ENCODE data around the gene SNX22.

Gene SNX22

DNA sequence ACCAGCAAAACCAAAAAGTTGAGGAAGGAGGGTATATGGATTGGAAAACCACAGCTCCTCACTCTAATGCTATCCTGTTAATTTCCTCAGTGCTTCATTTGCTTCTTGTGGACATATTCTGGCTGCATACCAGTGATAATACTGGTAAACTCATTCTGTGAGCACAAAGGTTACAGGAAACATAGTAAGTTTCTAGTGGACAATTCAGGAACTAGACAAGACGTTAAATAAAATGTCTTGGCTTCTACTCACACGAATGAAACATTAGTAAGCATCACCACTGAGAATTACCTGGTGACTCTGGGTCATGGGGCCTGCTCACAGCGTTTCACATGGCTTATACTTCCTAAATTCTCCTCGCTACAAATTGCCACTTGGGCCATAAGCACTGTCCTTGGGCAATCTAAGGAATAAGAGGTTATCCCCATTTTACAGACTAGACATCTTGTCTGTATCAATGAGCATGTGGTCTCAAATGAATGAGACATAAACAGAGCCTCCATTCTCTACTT, 31.4 kb downstream of the SNX22 start:
- H3K27ac ChIP-seq: no peak overlapping the region
- TF ChIP-seq, protein P1, sequence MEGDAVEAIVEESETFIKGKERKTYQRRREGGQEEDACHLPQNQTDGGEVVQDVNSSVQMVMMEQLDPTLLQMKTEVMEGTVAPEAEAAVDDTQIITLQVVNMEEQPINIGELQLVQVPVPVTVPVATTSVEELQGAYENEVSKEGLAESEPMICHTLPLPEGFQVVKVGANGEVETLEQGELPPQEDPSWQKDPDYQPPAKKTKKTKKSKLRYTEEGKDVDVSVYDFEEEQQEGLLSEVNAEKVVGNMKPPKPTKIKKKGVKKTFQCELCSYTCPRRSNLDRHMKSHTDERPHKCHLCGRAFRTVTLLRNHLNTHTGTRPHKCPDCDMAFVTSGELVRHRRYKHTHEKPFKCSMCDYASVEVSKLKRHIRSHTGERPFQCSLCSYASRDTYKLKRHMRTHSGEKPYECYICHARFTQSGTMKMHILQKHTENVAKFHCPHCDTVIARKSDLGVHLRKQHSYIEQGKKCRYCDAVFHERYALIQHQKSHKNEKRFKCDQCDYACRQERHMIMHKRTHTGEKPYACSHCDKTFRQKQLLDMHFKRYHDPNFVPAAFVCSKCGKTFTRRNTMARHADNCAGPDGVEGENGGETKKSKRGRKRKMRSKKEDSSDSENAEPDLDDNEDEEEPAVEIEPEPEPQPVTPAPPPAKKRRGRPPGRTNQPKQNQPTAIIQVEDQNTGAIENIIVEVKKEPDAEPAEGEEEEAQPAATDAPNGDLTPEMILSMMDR (conservative IDR thresholded peaks at IDR 0.05): no peak

DNA sequence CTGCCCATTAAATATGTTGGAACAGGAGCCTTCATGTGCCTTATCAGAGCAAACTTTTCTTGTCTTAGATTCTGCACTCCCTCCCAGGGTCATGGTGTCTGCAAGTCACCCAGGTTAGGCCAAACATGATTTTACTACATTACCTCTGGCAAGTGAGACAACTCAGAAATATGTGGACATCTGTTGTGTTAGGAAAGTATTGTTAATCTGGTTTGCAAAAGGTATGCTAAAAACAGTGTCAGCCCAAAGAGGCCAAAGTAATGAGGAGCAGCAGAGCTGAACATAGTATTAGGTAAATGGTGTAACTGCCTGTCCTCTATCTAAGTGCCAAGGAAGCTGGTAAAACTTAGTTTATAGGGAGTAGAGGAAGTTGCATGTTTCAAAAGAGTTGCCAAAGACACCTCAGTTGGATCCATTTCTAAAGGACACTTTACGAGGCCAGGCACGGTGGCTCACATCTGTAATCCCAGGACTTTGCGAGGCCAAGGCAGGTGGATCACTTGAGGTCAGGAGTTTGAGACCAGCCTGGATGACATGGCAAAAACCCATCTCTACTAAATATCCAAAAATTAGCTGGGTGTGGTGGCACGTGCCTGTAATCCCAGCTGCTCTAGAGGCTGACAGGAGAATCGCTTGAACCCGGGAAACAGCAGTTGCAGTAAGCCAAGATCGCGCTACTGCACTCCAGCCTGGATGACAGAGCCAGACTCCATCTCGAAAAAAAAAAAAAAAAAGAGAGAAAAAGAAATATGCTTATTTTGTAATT, 33.8 kb downstream of the SNX22 start:
- no peak overlapping the region; the same call in 1 of the 2 replicates for H3K27ac ChIP-seq
- TF ChIP-seq, protein P1 (conservative IDR thresholded peaks at IDR 0.05): no peak

DNA sequence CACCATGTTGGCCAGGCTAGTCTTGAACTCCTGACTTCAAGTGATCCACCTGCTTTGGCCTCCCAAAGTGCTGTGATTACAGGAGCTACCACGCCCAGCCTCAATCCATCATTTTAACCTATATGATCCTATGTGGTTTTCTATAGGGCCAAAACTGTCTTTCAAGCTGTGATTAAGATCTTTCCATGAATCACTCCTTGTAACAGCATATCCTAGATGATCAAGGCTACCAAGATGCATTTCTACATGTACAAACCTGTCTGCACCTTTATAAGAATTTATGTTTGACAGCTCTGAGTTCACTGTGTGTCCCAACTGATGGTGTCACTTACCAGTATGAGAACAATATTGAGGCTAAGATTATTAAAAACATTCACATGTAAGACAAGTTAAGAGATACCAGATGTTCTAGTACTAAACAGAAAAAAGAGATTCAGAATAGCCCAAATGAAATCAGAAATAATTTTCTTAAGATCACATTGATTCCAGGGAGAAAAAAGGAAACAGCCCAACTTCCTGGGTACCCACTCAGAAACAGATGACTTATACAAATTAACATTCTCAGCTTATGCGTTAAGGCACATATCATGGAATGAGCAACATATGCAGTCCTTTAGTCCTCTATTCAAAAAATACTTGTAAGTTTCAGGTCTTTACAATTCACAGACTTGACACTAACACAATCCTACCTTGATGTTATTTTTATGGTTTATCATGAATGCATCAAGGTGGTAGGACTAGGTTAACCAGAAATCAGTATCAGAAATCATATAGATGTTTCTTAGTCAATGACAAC, 36.1 kb downstream of the SNX22 start:
- TF ChIP-seq, protein P1 (conservative IDR thresholded peaks at IDR 0.05): no peak
- no peak overlapping the region for H3K27ac ChIP-seq

DNA sequence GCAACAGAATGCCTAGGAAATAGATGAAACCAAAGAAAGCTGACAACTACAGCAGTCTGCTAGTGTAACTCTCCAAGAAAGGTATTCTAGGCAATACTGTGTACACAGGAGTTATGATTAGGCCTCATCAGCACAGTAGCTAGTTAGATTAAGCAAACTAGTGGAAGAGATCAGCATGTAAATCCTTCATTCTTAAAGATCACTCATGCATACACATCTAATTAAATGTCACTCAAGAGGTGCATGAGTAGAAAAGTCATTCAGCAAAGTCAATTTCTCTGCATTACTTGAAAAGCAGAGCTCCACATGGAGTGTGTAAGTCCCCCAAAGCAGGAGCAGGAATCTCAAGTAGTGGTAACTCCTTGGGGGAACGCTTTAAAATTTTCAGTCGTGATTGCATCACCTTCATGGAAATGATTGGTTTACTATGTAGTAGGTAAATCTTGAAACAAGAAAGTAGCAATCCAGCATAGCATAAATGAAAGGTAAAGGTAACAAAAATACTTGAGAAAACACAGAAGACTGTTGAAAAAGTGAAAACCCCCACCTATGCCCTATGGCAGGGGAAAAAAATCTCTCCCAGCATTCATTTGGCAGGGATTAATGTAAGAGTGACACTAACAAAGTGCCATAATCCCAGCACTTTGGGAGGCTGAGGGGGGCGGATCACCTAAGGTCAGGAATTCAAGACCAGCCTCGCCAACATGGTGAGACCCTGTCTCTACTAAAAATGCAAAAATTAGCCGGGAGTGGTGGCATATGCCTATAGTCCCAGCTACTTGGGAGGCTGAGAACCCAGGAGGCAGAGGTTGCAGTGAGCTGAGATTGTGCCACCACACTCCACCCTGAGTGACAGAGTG, 40.7 kb downstream of the SNX22 start:
- H3K27ac ChIP-seq: no peak overlapping the region

DNA sequence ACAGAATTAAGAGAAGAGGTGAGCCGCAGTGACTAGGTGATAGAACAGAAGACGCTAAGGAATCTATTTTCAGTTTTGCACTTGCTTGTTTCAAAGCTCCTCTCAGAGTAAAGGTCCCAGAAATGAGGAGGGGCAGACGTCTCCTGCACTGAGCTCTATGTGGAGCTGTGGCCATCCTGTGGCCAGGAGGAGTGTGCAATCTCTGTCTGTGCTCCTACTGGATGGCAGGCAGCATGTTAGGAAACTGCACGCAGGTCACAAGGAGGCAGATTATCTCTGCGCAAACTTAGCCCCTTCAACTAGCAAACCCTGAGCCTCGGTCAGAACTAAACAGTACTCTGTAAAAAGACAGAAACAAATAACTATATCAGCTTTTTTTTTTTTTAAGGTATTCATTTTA, 42.4 kb downstream of the SNX22 start:
- no peak overlapping the region for H3K27ac ChIP-seq
- TF ChIP-seq, protein P1 (conservative IDR thresholded peaks at IDR 0.05): peak; percentile 37

More for the DNA sequence above, 40.7 kb downstream of the SNX22 start:
- TF ChIP-seq, protein P1 (conservative IDR thresholded peaks at IDR 0.05): no peak

DNA sequence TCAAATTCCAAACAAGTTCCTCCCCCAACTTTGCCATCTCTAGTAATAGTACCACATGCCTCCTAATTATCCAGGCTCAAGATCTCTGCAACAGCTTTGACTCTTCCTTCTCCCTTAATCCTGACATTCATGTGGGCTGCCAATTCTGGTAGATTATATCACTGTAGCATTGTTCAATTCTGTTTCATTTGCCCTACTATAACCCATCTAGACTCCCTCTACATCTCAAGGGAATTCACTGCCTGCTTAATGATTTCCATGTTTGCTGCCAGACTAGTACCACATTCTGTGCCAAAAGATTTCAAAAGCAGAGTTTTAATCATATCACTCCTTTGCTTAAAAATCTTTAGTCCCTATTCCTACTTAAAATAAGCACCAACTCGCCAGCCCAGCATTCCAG, 45.9 kb downstream of the SNX22 start:
- no peak overlapping the region for H3K27ac ChIP-seq
- TF ChIP-seq, protein P1 (conservative IDR thresholded peaks at IDR 0.05): no peak
